GM23338 (cell line): ENCODE data around the gene OR5M3. TPM values are rescaled to one million over a fixed set of nuclear protein-coding genes. Genes with fewer than 3 reads are reported as not detected.

Source experiments
- ATAC-seq: fragments of 200-7000 bp; cut with Tn5 transposase; 3 replicates; pipeline ENCODE4 v1.9.1; 2020
- DNase-seq: peaks from one replicate; pipeline ENCODE4 v3.0.0-alpha.2; 2015; ENCODE audit warnings: low spot score
- H2AFZ ChIP-seq: fragments of 200-600 bp; sonication (generic); 2 replicates; pipeline ENCODE4 v1.8.0; 2016; ENCODE audit warnings: antibody characterized with exemption, mild to moderate bottlenecking, moderate library complexity
- H3F3A ChIP-seq: fragments of 200-600 bp; sonication (generic); replicated peaks from 2 replicates; pipeline ENCODE4 v1.8.0; 2017; ENCODE audit warnings: antibody characterized with exemption, mixed run types, low read depth
- H3K27ac ChIP-seq: fragments of 200-600 bp; sonication (generic); 2 replicates; pipeline ENCODE4 v1.6.1; 2016; ENCODE audit warnings: low read depth
- H3K27me3 ChIP-seq: fragments of 200-600 bp; sonication (generic); 2 replicates; pipeline ENCODE4 v1.8.0; 2016; ENCODE audit warnings: mild to moderate bottlenecking, mixed run types, moderate library complexity; ENCODE audit not compliant: insufficient read depth
- H3K36me3 ChIP-seq: fragments of 200-600 bp; sonication (generic); 2 replicates; pipeline ENCODE4 v1.8.0; 2016; ENCODE audit warnings: mild to moderate bottlenecking; ENCODE audit not compliant: insufficient read depth
- H3K4me1 ChIP-seq: fragments of 200-600 bp; sonication (generic); 2 replicates; pipeline ENCODE4 v1.8.0; 2016; ENCODE audit warnings: mild to moderate bottlenecking, moderate library complexity; ENCODE audit not compliant: insufficient read depth
- H3K4me2 ChIP-seq: fragments of 200-600 bp; sonication (generic); 2 replicates; pipeline ENCODE4 v1.7.1; 2017; ENCODE audit warnings: mixed run types
- H3K4me3 ChIP-seq: fragments of 200-600 bp; sonication (generic); 2 replicates; pipeline ENCODE4 v1.6.1; 2016; ENCODE audit warnings: mixed run types
- H3K79me2 ChIP-seq: fragments of 200-600 bp; sonication (generic); replicated peaks from 2 replicates; pipeline ENCODE4 v1.8.0; 2017; ENCODE audit warnings: mild to moderate bottlenecking; ENCODE audit not compliant: insufficient read depth
- H3K9me2 ChIP-seq: fragments of 200-600 bp; sonication (generic); 2 replicates; pipeline ENCODE4 v1.8.0; 2017; ENCODE audit not compliant: insufficient read depth
- H4K20me1 ChIP-seq: fragments of 200-600 bp; sonication (generic); replicated peaks from 2 replicates; pipeline ENCODE4 v1.8.0; 2017; ENCODE audit warnings: mild to moderate bottlenecking; ENCODE audit not compliant: insufficient read depth
- H3K27ac Mint-ChIP-seq: 2 replicates; pipeline ENCODE4 v1.8.0; 2020; ENCODE audit warnings: inconsistent platforms, mild to moderate bottlenecking, moderate library complexity, mixed read lengths
- H3K27me3 Mint-ChIP-seq: 3 replicates; pipeline ENCODE4 v1.8.0; 2022; ENCODE audit warnings: low read depth, mild to moderate bottlenecking, moderate library complexity, mixed read lengths, inconsistent platforms; ENCODE audit not compliant: insufficient read depth, poor library complexity
- H3K36me3 Mint-ChIP-seq: 3 replicates; pipeline ENCODE4 v1.8.0; 2021; ENCODE audit warnings: low read depth, mild to moderate bottlenecking, inconsistent platforms, moderate library complexity, mixed read lengths
- H3K4me1 Mint-ChIP-seq: 3 replicates; pipeline ENCODE4 v1.8.0; 2020; ENCODE audit warnings: mild to moderate bottlenecking, inconsistent platforms, mixed read lengths
- H3K4me3 Mint-ChIP-seq: 3 replicates; pipeline ENCODE4 v1.8.0; 2021; ENCODE audit warnings: moderate library complexity, mild to moderate bottlenecking, inconsistent platforms, mixed read lengths
- H3K9me3 Mint-ChIP-seq: 3 replicates; pipeline ENCODE4 v1.8.0; 2020; ENCODE audit warnings: moderate library complexity, mild to moderate bottlenecking, inconsistent platforms, mixed read lengths
- CREB1 ChIP-seq: fragments of 250-450 bp; sonication (Bioruptor Pico); IDR thresholded peaks from 2 replicates; pipeline ENCODE4 v1.5.0; 2020; ENCODE audit warnings: low read depth, mild to moderate bottlenecking, moderate library complexity
- CTCF ChIP-seq, 2 experiments: fragments of 200-600 bp in 1 of 2; sonication (generic) in 1 of 2; conservative IDR thresholded peaks; 2 replicates each; pipeline versions ENCODE4 v1.5.1 to v1.6.1; 2016 to 2017; ENCODE audit warnings: antibody characterized with exemption in 2 of 2, low read depth in 2 of 2, mild to moderate bottlenecking in 2 of 2, moderate library complexity in 1 of 2
- ETS1 ChIP-seq: IDR thresholded peaks from 2 replicates; pipeline ENCODE4 v1.6.1; 2016; ENCODE audit warnings: antibody characterized with exemption
- EZH2 ChIP-seq: fragments of 200-600 bp; sonication (generic); IDR thresholded peaks from one replicate; pipeline ENCODE4 v1.8.0; 2017; ENCODE audit warnings: antibody characterized with exemption, mild to moderate bottlenecking, low read depth; ENCODE audit not compliant: unreplicated experiment
- EZH2phosphoT487 ChIP-seq: fragments of 200-600 bp; sonication (generic); IDR thresholded peaks from one replicate; pipeline ENCODE4 v1.8.1; 2018; ENCODE audit warnings: antibody characterized with exemption; ENCODE audit not compliant: unreplicated experiment
- JUNB ChIP-seq: IDR thresholded peaks from one replicate; pipeline ENCODE4 v1.6.1; 2016; ENCODE audit warnings: antibody characterized with exemption; ENCODE audit not compliant: unreplicated experiment
- NANOG ChIP-seq: IDR thresholded peaks from 2 replicates; pipeline ENCODE4 v1.6.1; 2016; ENCODE audit warnings: antibody characterized with exemption, borderline replicate concordance
- POLR2AphosphoS5 ChIP-seq: IDR thresholded peaks from 2 replicates; pipeline ENCODE4 v1.6.1; 2016; ENCODE audit warnings: antibody characterized with exemption, low read depth
- REST ChIP-seq: IDR thresholded peaks from one replicate; pipeline ENCODE4 v1.6.1; 2018; ENCODE audit warnings: antibody characterized with exemption; ENCODE audit not compliant: unreplicated experiment
- STAT1 ChIP-seq: IDR thresholded peaks from one replicate; pipeline ENCODE4 v1.6.1; 2016; ENCODE audit warnings: antibody characterized with exemption; ENCODE audit not compliant: unreplicated experiment
- ZNF114 ChIP-seq: fragments of 250-450 bp; sonication (Bioruptor Pico); IDR thresholded peaks from 2 replicates; pipeline ENCODE4 v1.5.0; 2020; ENCODE audit warnings: mild to moderate bottlenecking, moderate library complexity
- ZNF331 ChIP-seq: fragments of 250-450 bp; sonication (Bioruptor Pico); IDR thresholded peaks from 2 replicates; pipeline ENCODE4 v1.5.0; 2020; ENCODE audit warnings: low read depth, mild to moderate bottlenecking, moderate library complexity
- ZNF462 ChIP-seq: fragments of 250-450 bp; sonication (Bioruptor Pico); IDR thresholded peaks from 2 replicates; pipeline ENCODE4 v1.5.0; 2020; ENCODE audit warnings: mild to moderate bottlenecking, moderate library complexity
- polyA plus RNA-seq: library from polyadenylated mRNA; unstranded; fragments of >200 nt; fragmentation: Nextera tagmentation; extraction: Ambion mirVana; gene quantifications from 2 replicates; pipeline ENCODE4 v1.2.1, GENCODE V29; 2016
- total RNA-seq: library from RNA; depleted of rRNA; stranded (reverse); fragments of >200 nt; shearing (Covaris generic); gene quantifications from 2 replicates; pipeline ENCODE4 v1.2.3, GENCODE V29; 2014

Gene OR5M3
- total and polyA plus RNA-seq, 2 experiments from 2014 or later: not detected

- no peaks in the 10 kb centered on the region for H3K9me2 ChIP-seq
- no peak for DNase-seq
- no peak overlapping the region for H3K4me3 Mint-ChIP-seq
- no peaks in the 10 kb centered on the region for H3K4me1 Mint-ChIP-seq
- H3F3A ChIP-seq: no peaks in the 10 kb centered on the region
- no peaks in the 10 kb centered on the region for H3K4me1 ChIP-seq
- no peak overlapping the region for H3K27ac ChIP-seq
- H2AFZ ChIP-seq: no peak overlapping the region
- no peaks in the 10 kb centered on the region; the same call in 2 of the 3 replicates for H3K9me3 Mint-ChIP-seq
- TF ChIP-seq CREB1 (CRISPR knock-in tag): no peak
- TF ChIP-seq ZNF462 (CRISPR knock-in tag): no peak
- TF ChIP-seq EZH2phosphoT487: no peak
- no peak for TF ChIP-seq REST
- no peak for TF ChIP-seq ZNF114 (CRISPR knock-in tag)
- no peak for TF ChIP-seq POLR2AphosphoS5
- TF ChIP-seq EZH2: no peak
- no peak for TF ChIP-seq STAT1
- no peak for TF ChIP-seq ZNF331 (CRISPR knock-in tag)
- no peak for TF ChIP-seq NANOG
- no peak for TF ChIP-seq ETS1
- no peak for TF ChIP-seq JUNB
- no peak for TF ChIP-seq CTCF (conservative IDR thresholded peaks at IDR 0.05; ENCODE audit: low read depth in 2 of 2)
- H3K4me3 ChIP-seq: no peak overlapping the region
- no peak overlapping the region for H3K27ac Mint-ChIP-seq
- no peaks in the 10 kb centered on the region for H3K79me2 ChIP-seq
- ATAC-seq: no peak
- H3K4me2 ChIP-seq: no peak overlapping the region
- H3K27me3 Mint-ChIP-seq: peaks cover 1% of the 10 kb centered on the region
- no peaks in the 10 kb centered on the region for H3K27me3 ChIP-seq
- no peaks in the 10 kb centered on the region for H3K36me3 Mint-ChIP-seq
- H3K36me3 ChIP-seq: no peaks in the 10 kb centered on the region; the same call in 1 of the 2 replicates
- no peaks in the 10 kb centered on the region for H4K20me1 ChIP-seq
Observed at GRCh38 chr11:56509439-56509838, 36.3 kb upstream of the OR5M3 start.
